Gastrocnemius medialis (tissue), 4 donors: ENCODE results near the gene PSMC3.

Experiments
- CTCF ChIP-seq, 5 experiments: fragments of 450-650 bp in 3 of 5; fragments of 200-600 bp in 2 of 5; sonication (generic) in 2 of 5; IDR thresholded peaks in 4 of 5; conservative IDR thresholded peaks in 1 of 5; 1 replicate in 4 of 5; 2 replicates in 1 of 5; pipeline ENCODE4 v1.5.1; 2016 to 2019; ENCODE audit warnings: antibody characterized with exemption in 5 of 5, mild to moderate bottlenecking in 3 of 5, moderate library complexity in 3 of 5
- POLR2A ChIP-seq, 2 donors: fragments of 450-650 bp; IDR thresholded peaks; one replicate each; pipeline ENCODE4 v1.6.1; 2017; ENCODE audit warnings: antibody characterized with exemption in 2 of 2, mild to moderate bottlenecking in 2 of 2, moderate library complexity in 2 of 2

GRCh38 chr11:47442514-47442913 is 16.3 kb upstream of the PSMC3 start:
- no peak for TF ChIP-seq CTCF (IDR thresholded peaks at IDR 0.05 in 4 of 5, conservative IDR thresholded peaks at IDR 0.05 in 1 of 5)
- TF ChIP-seq POLR2A (IDR thresholded peaks at IDR 0.05) = no peak
